ENCODE measurements around the gene FAM107B. TPM values are rescaled to one million over a fixed set of nuclear protein-coding genes. Genes with fewer than 3 reads are reported as not detected.

The FAM107B gene
- total RNA-seq, 2 experiments from 2014 or later, result 188 to 200 TPM

DNA sequence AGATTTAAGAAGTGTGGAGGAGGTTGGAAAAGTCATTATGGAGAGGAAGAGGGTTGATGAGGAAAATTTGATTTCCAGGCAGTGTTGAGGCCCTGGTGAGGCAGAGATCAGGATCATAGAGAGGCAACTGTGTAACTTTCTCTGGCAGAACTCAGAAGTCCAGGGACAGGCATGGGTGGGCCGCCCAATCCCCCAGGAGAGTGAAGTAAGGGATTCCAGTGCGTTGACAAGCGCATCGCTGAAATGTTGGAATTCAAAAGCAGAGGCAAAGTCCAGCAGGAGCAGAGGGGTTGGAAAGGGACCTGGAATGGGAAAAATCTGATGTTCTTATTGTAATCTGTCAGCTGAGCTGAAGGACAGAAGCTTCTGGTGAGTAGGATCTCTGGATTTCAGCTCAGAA, 207.3 kb downstream of the FAM107B start:
- peak overlapping the region; percentile 19 for H3K27ac Mint-ChIP-seq
- ATAC-seq (ENCODE audit: low read depth) (no peak), DNase-seq (no peak)
- POLR2A ChIA-PET, result no interaction called here
- peaks cover 56% of the 10 kb centered on the region for H3K36me3 Mint-ChIP-seq
- H3K27me3 Mint-ChIP-seq, result no peaks in the 10 kb centered on the region
- peaks cover 4% of the 10 kb centered on the region for H3K9me3 Mint-ChIP-seq
- H3K4me1 Mint-ChIP-seq, result peaks cover 74% of the 10 kb centered on the region
- H3K4me3 Mint-ChIP-seq, result peak overlapping the region; percentile 15

DNA sequence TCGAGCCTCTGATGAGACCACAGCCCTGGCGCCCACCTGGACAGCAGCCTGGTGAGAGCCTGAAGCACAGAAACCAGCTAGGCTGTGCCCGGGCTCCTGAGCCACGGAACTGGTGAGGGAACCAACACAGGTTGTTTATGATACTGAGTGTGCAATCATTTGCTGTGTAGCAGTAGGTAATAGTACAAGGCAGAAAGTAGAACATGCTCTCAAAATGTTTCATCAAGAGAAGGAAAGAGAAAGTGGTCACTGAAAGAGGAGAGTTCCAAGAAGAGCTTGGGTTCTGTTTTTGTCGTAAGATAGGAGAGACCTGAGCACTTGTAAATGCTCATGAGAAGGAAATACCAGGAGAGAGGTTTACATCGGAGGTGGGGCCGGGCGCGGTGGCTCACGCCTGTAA, 208.2 kb downstream of the FAM107B start:
- POLR2A ChIA-PET, result interaction anchor here (1.4 to 5.2 kb wide), 2 partner anchors 10 to 13 kb away, joined by 3 to 28 read pairs; no protein-coding TSS in a partner anchor
- ATAC-seq (ENCODE audit: low read depth) (no peak), DNase-seq (no peak)
- Mint-ChIP-seq H3K4me1 (peaks cover 75% of the 10 kb centered on the region), H3K27ac (peak overlapping the region; percentile 81), H3K27me3 (no peaks in the 10 kb centered on the region), H3K36me3 (peaks cover 53% of the 10 kb centered on the region), H3K4me3 (peak overlapping the region; percentile 37), H3K9me3 (peaks cover 4% of the 10 kb centered on the region)

DNA sequence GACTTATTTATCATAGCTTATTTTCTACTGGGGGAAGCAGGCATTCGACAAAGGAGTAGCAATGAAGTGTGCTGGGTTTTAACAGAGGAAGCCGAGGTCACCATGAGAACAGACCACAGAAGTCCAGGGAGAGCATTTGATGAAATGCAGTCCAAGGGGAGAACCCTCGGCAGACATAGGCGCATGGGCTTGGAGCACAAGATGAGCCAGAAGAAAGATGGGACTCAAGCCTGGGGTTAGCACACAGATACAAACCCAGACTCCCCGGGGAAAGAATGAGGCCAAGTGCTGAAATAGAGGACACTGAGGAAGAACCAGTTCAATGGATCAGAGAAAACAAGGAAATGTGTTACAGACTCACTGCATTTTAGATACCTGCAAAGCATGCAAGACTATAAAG, 209.5 kb downstream of the FAM107B start:
- H3K36me3 Mint-ChIP-seq, result peaks cover 56% of the 10 kb centered on the region
- H3K9me3 Mint-ChIP-seq, result peaks cover 4% of the 10 kb centered on the region
- peak overlapping the region; percentile 93 for H3K27ac Mint-ChIP-seq
- H3K4me3 Mint-ChIP-seq, result peak overlapping the region; percentile 45
- H3K27me3 Mint-ChIP-seq, result no peaks in the 10 kb centered on the region
- POLR2A ChIA-PET, result interaction anchor here (1.1 to 5.2 kb wide), 3 partner anchors 12 to 37 kb away, joined by 4 to 28 read pairs (median 5); no protein-coding TSS in a partner anchor
- peaks cover 81% of the 10 kb centered on the region for H3K4me1 Mint-ChIP-seq
- DNase-seq (no peak), ATAC-seq (ENCODE audit: low read depth) (no peak)

DNA sequence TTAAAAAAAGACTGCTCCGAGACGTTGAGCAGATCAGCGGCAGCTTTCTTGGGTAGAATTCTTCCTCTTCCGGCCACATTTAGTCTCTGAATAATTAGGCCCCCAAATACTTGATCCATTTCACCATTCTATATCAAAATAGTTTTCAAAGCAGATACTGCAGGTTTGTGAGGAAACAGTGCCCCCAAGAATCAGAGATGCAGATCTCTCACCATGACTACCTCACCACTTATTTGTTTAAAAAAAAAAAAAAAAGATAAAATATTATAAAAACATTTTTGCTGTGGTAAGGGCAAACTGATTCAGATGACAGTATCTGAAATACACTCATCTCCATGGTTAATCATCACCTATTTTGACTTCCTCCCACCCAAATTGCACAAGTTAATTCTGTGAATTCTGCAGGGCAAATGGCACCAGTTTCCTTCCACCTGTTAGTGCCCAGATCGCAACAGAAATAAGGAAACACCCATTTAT, 210.4 kb downstream of the FAM107B start:
- POLR2A ChIA-PET, result interaction anchor here (0.9 to 5.2 kb wide), 4 partner anchors 11 to 38 kb away, joined by 3 to 28 read pairs (median 4); no protein-coding TSS in a partner anchor
- Mint-ChIP-seq H3K27me3 (no peaks in the 10 kb centered on the region), H3K4me3 (peak overlapping the region; percentile 75), H3K9me3 (peaks cover 4% of the 10 kb centered on the region), H3K36me3 (peaks cover 54% of the 10 kb centered on the region), H3K27ac (peak overlapping the region; percentile 93), H3K4me1 (peaks cover 80% of the 10 kb centered on the region)
- ATAC-seq (ENCODE audit: low read depth), result peak; percentile 11
- DNase-seq, result no peak

DNA sequence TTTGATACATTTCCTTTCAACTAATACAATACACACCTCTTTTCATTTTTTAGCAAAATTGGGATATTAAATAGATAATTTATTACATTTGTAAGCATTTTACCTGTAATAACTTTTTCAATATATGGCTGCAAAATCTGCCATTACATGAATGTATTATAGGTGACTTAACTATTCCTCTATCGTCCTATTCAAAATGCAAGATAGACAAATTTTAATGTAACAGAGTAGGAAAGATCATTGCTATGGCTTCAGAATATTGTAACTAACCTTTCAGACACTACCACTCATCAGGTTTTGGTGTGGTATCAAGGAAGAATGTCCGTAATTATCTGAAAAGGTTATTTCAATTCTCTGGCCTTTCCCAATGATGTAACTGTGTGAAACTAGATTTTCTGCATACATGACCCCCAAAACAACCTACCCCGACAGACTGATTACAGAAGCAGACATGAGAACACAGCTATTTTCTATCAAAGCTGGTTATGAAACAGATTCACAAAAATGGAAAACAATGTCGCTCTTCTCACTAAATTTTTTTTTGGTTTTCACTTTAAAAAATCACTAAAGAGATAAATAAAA, 211.2 kb downstream of the FAM107B start:
- Mint-ChIP-seq H3K9me3 (peaks cover 4% of the 10 kb centered on the region), H3K4me1 (peaks cover 79% of the 10 kb centered on the region)

DNA sequence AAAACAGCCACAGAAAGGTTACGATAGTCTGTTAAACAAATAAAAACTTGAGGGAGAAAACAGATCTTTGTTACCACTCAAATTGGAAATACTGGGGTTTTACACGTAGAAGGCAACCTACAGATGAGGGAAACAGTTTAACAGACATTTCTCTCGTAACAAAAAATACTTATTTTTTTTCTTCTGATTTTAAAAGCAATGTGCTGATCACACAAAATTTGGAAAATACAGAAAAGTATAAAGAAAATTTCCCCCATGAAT, 211.7 kb downstream of the FAM107B start:
- Mint-ChIP-seq H3K4me3 (peak overlapping the region; percentile 81), H3K36me3 (peaks cover 48% of the 10 kb centered on the region), H3K4me1 (peaks cover 80% of the 10 kb centered on the region), H3K9me3 (peaks cover 4% of the 10 kb centered on the region), H3K27me3 (no peaks in the 10 kb centered on the region), H3K27ac (peak overlapping the region; percentile 90)
- DNase-seq (no peak), ATAC-seq (ENCODE audit: low read depth) (no peak)
- POLR2A ChIA-PET, result interaction anchor here (0.7 to 5.2 kb wide), 5 partner anchors 9 to 390 kb away, joined by 3 to 28 read pairs (median 4); partner anchors contain the start of gene SUV39H2

More for the DNA sequence above, 211.2 kb downstream of the FAM107B start:
- POLR2A ChIA-PET, result interaction anchor here (1.2 to 5.2 kb wide), 2 partner anchors 10 to 20 kb away, joined by 4 to 28 read pairs; no protein-coding TSS in a partner anchor
- ATAC-seq (ENCODE audit: low read depth) (no peak), DNase-seq (no peak)
- Mint-ChIP-seq H3K4me3 (peak overlapping the region; percentile 75), H3K27ac (peak overlapping the region; percentile 88), H3K27me3 (no peaks in the 10 kb centered on the region), H3K36me3 (peaks cover 51% of the 10 kb centered on the region)

DNA sequence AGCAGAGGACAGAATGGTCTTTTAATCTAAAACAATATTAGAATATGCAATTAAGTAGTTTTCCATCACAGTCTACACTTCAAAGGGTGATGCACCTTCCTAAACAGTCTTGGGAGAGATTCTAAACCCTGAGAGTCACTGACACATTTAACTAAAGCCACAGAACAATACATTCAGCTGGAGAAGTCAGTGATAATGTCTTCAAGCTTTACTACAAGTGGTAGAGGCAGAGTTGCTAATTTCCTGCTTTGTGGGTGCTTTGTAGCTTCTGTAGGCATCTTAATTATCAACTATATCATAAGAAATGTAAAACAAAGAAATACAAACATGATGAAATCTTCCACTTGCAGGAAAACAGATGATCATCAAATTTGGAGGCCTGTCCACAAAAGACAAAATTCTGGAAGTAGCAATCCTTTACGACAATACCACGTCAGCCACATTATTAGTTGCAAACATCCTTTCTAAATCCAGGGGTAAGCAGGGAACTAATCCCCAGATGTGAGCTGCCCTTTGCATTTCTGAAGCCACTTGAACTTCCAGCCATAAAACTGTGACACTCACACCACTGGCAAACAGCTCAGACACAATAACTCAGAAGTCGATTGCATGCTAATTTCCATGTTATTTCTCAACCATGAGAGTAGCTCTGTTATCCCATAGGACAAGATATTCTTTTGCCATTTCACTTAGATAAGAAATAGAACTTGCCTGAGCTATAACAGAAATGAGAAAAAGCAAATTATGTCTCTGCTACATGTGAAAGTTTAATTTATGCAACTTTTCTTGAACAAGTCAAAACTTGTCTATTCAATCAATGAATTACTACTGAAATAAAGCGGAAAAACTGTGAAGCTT, 212.2 kb downstream of the FAM107B start:
- no peaks in the 10 kb centered on the region for H3K27me3 Mint-ChIP-seq
- POLR2A ChIA-PET, result interaction anchor here (0.7 to 5.2 kb wide), 7 partner anchors 9 to 391 kb away, joined by 3 to 28 read pairs (median 4); partner anchors contain the start of genes CDNF, HSPA14, MSANTD7 and SUV39H2
- H3K36me3 Mint-ChIP-seq, result peaks cover 44% of the 10 kb centered on the region
- peak overlapping the region; percentile 90 for H3K27ac Mint-ChIP-seq
- H3K4me3 Mint-ChIP-seq, result peak overlapping the region; percentile 81
- peaks cover 4% of the 10 kb centered on the region for H3K9me3 Mint-ChIP-seq
- H3K4me1 Mint-ChIP-seq, result peaks cover 81% of the 10 kb centered on the region
- ATAC-seq (ENCODE audit: low read depth) (peak; percentile 40), DNase-seq (no peak)

DNA sequence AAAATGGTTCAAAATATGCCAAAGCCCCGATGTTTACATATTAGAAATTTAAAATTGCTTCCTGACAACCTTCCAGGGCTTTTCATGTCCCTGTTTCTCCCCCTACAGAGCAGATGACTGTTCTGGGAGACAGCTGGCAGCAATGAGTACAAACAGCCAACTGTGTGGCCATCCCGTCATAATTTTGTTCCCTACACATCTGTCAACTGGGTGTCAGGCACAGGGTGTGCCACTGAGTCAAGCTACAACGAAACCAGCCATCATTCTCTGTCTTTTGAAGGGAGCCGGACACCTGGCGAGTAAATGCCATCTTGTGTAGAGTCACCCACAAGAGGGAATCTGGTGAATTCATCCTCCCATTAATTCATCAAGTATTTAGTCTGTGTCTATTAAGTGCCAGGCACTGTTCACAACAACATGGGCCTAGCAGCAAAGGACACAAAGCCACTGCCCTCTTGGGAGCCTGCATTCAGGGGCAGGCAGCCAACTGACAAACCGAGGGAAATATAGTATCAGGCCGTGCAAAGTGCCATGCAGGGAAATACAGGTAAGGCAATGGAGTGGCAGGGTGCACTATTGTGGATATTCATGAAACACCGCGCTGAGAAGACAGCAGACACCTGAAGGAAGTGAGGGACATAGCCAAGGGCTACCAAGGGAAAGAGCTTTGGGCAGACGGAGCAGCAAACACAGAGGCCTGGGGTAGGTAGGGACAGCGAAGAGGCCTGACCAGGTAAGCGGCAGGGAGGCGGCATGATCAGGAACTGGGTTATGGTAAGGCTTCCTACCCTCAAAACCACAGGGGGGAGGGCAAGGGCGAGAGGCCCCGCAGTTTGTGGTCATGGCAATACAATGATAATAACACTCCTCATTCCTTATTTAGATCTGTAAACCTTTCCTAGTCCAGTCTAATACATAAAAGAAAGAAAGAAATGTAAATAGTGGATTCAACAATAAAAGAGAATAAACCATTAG, 213.6 kb downstream of the FAM107B start:
- Mint-ChIP-seq H3K4me1 (peaks cover 82% of the 10 kb centered on the region), H3K4me3 (peak overlapping the region; percentile 81), H3K27ac (peak overlapping the region; percentile 90), H3K9me3 (no peaks in the 10 kb centered on the region), H3K36me3 (peaks cover 31% of the 10 kb centered on the region), H3K27me3 (no peaks in the 10 kb centered on the region)
- ATAC-seq (ENCODE audit: low read depth), result peak; percentile 25
- DNase-seq, result no peak
- POLR2A ChIA-PET, result interaction anchor here (0.6 to 5.2 kb wide), 5 partner anchors 7 to 22 kb away, joined by 3 to 28 read pairs (median 4); no protein-coding TSS in a partner anchor

DNA sequence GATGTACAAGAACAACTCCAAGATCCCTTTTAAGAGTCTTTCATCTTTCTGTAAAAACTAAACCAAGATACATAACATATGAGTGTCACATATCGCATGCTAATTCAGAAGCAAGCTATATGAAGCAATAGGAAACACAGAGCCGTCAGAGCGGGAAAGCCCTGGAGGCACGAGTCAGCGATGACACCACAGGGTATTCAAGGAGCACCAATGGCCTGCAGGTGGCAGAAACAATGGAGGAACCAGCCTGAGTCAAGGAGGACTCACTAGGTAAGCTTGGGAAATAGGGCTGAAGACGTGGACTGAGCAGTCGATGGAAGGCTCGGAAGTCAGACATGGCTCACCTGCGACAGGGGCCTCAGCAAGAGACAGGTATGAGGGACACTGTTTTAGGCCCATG, 214.4 kb downstream of the FAM107B start:
- Mint-ChIP-seq H3K4me1 (peaks cover 84% of the 10 kb centered on the region), H3K9me3 (no peaks in the 10 kb centered on the region), H3K36me3 (peaks cover 26% of the 10 kb centered on the region), H3K27ac (peak overlapping the region; percentile 79), H3K27me3 (no peaks in the 10 kb centered on the region), H3K4me3 (peak overlapping the region; percentile 39)
- ATAC-seq (ENCODE audit: low read depth), result peak; percentile 5
- DNase-seq, result no peak
- POLR2A ChIA-PET, result interaction anchor here (1.0 to 1.6 kb wide), 3 partner anchors 9 to 23 kb away, joined by 3 to 4 read pairs (median 3); no protein-coding TSS in a partner anchor

DNA sequence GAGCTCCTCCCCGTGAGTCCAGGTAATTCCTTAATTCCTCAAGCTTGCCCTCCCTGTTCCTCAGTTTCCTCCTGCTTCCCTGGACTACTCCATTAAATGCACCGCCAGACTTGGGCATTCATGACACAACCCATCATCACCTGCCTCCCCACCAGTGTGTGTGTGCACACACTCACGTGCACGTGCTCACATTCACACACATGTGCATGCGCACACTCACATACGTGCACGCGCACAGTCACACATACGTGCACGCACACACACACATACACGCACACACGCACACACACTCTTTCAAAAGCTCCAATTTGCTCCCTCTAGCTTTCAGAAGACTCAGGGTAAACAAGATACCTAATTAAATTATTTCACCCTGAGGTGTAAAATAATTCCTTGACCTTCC, 216.7 kb downstream of the FAM107B start:
- POLR2A ChIA-PET, result interaction anchor here (1.1 to 2.7 kb wide), 5 partner anchors 11 to 279 kb away, joined by 3 to 9 read pairs (median 4); partner anchors contain the start of genes CDNF, HSPA14 and MSANTD7
- Mint-ChIP-seq H3K4me3 (no peak overlapping the region), H3K36me3 (peaks cover 23% of the 10 kb centered on the region), H3K27ac (peak overlapping the region; percentile 78), H3K9me3 (no peaks in the 10 kb centered on the region), H3K27me3 (no peaks in the 10 kb centered on the region), H3K4me1 (peaks cover 84% of the 10 kb centered on the region)
- ATAC-seq (ENCODE audit: low read depth) (no peak), DNase-seq (no peak)

DNA sequence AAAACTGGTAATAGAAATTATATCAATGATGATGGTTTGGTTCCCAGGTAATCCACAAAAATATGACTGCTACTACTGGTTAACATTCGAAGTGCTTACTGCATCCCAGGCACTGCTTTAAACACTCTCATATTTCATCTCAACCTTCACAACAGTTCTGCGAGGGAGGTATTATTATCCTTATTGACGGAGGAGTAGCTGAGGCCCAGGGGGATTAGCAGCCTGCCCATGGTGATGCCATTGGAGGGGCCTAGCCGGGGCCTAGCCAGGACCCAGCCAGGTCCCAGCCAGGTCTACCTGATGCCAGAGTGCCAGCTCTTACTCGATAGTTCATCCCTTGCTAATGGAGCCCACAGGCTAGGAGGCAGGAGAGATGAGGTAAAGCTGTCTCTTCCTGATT, 217.1 kb downstream of the FAM107B start:
- H3K27me3 Mint-ChIP-seq, result no peaks in the 10 kb centered on the region
- DNase-seq, result no peak
- peak overlapping the region; percentile 82 for H3K27ac Mint-ChIP-seq
- peaks cover 83% of the 10 kb centered on the region for H3K4me1 Mint-ChIP-seq
- H3K9me3 Mint-ChIP-seq, result no peaks in the 10 kb centered on the region
- POLR2A ChIA-PET, result interaction anchor here (1.1 to 2.7 kb wide), 5 partner anchors 12 to 280 kb away, joined by 3 to 9 read pairs (median 4); partner anchors contain the start of genes CDNF, HSPA14 and MSANTD7
- no peak overlapping the region for H3K4me3 Mint-ChIP-seq
- H3K36me3 Mint-ChIP-seq, result peaks cover 24% of the 10 kb centered on the region
- ATAC-seq (ENCODE audit: low read depth), result no peak

DNA sequence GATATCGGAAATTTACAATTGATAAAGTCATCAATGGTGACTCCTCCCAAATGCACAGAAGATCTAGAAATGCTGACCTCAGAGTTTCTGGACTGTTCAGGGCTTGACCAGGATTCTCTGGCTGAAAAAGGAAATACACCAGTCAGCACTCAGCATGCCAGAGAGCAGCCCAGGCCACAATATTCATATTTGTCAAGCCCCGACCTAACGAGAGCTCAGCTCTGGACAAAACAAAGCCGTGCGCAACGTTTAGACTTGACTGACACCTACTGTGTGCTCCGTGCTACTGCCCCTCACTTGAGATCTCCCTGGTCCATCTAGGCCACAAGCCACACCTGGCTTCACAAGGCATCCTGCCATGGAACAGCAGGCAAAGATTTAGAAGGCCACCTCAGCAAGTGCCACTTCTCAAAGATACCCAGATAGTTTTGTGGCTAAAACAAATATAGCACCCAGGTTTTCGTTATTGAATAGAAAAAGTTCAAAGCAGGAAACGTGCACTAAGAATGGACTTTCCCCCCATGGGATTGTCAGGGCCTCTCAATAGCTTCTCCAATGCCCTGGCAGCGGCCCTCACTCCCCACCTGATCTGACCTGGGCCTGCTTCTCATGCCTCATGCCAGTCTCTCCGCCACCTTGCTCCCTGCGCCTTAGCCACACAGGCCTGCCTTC, 218.3 kb downstream of the FAM107B start:
- peaks cover 31% of the 10 kb centered on the region for H3K36me3 Mint-ChIP-seq
- DNase-seq (no peak), ATAC-seq (ENCODE audit: low read depth) (peak; percentile 6)
- peak overlapping the region; percentile 82 for H3K27ac Mint-ChIP-seq
- H3K9me3 Mint-ChIP-seq, result no peaks in the 10 kb centered on the region
- no peaks in the 10 kb centered on the region for H3K27me3 Mint-ChIP-seq
- H3K4me3 Mint-ChIP-seq, result peak overlapping the region; percentile 49
- peaks cover 81% of the 10 kb centered on the region for H3K4me1 Mint-ChIP-seq
- POLR2A ChIA-PET, result interaction anchor here (1.3 to 2.7 kb wide), 3 partner anchors 10 to 281 kb away, joined by 3 to 9 read pairs (median 6); partner anchors contain the start of genes CDNF, HSPA14 and MSANTD7
